IMR-90 (cell line): ENCODE measurements around the gene GALNT17. TPM values are rescaled to one million over a fixed set of nuclear protein-coding genes. Genes with fewer than 3 reads are reported as not detected.

ENCODE experiments used
- ATAC-seq: fragments of 200-7000 bp; cut with Tn5 transposase; 2 replicates; pipeline ENCODE4 v1.9.1; 2020; ENCODE audit warnings: low read depth, mild to moderate bottlenecking, moderate library complexity
- BruUV-seq: library from RNA; stranded (reverse); fragments of 400-500 nt; replicated peaks from 2 replicates; lab custom pipeline; 2021; lab: Mats Ljungman, UMichigan
- CTCF ChIA-PET: fragments of 300-600 bp; formaldehyde crosslinking; extraction: SDS; loops from one replicate; lab custom pipeline; 2021; ENCODE audit warnings: antibody characterized with exemption; lab: Yijun Ruan, JAX
- POLR2A ChIA-PET: fragments of 300-600 bp; sonication (Branson Sonifier 250); formaldehyde crosslinking; loops from one replicate; lab custom pipeline; 2022; ENCODE audit warnings: antibody characterized with exemption; ENCODE audit not compliant: unreplicated experiment; lab: Charles Lee
- DNase-seq: peaks from one replicate; pipeline ENCODE4 v3.0.0; 2013
- H2AFZ ChIP-seq: replicated peaks from 2 replicates; pipeline ENCODE3; 2013; ENCODE audit warnings: low read length, mild to moderate bottlenecking; ENCODE audit not compliant: poor library complexity
- H2AK5ac ChIP-seq: 2 replicates; pipeline ENCODE4 v1.6.1; 2013; ENCODE audit warnings: low read depth, low read length, inconsistent platforms
- H2AK9ac ChIP-seq: replicated peaks from 2 replicates; pipeline ENCODE3; 2013; ENCODE audit warnings: mild to moderate bottlenecking, low read depth, low read length, moderate library complexity; ENCODE audit not compliant: poor library complexity
- H2BK120ac ChIP-seq: 2 replicates; pipeline ENCODE4 v1.6.1; 2013; ENCODE audit warnings: low read depth, low read length, inconsistent platforms
- H2BK15ac ChIP-seq: 3 replicates; pipeline ENCODE4 v1.6.1; 2013; ENCODE audit warnings: low read depth, low read length, inconsistent platforms
- H2BK20ac ChIP-seq: 2 replicates; pipeline ENCODE4 v1.6.1; 2013; ENCODE audit warnings: low read depth, mild to moderate bottlenecking, inconsistent platforms, low read length, moderate library complexity
- H2BK5ac ChIP-seq: 2 replicates; pipeline ENCODE4 v1.6.1; 2013; ENCODE audit warnings: mild to moderate bottlenecking, low read depth, low read length, inconsistent platforms; ENCODE audit not compliant: poor library complexity, severe bottlenecking
- H3K14ac ChIP-seq: replicated peaks from 2 replicates; pipeline ENCODE4 v1.6.1; 2013; ENCODE audit warnings: low read depth, low read length, inconsistent platforms
- H3K18ac ChIP-seq: 2 replicates; pipeline ENCODE4 v1.6.1; 2013; ENCODE audit warnings: low read depth, low read length, control low read depth
- H3K23ac ChIP-seq: 2 replicates; pipeline ENCODE4 v1.6.1; 2013; ENCODE audit warnings: low read depth, low read length, inconsistent platforms
- H3K27ac ChIP-seq: 2 replicates; pipeline ENCODE4 v1.5.1; 2013; ENCODE audit warnings: mild to moderate bottlenecking, control low read depth, low read length; ENCODE audit not compliant: insufficient read depth
- H3K27me3 ChIP-seq: 2 replicates; pipeline ENCODE4 v1.6.1; 2013; ENCODE audit warnings: low read length; ENCODE audit not compliant: control insufficient read depth, insufficient read depth
- H3K36me3 ChIP-seq: 2 replicates; pipeline ENCODE4 v1.6.1; 2013; ENCODE audit warnings: low read length, mixed read lengths; ENCODE audit not compliant: control insufficient read depth, insufficient read depth
- H3K4ac ChIP-seq: 2 replicates; pipeline ENCODE4 v1.6.1; 2013; ENCODE audit warnings: low read depth, low read length, inconsistent platforms
- H3K4me1 ChIP-seq: 2 replicates; pipeline ENCODE4 v1.6.1; 2013; ENCODE audit warnings: low read length, mixed read lengths; ENCODE audit not compliant: control insufficient read depth, insufficient read depth
- H3K4me2 ChIP-seq: 2 replicates; pipeline ENCODE4 v1.6.1; 2013; ENCODE audit warnings: low read depth, mild to moderate bottlenecking, control low read depth, low read length, moderate library complexity
- H3K4me3 ChIP-seq: 2 replicates; pipeline ENCODE4 v1.5.1; 2013; ENCODE audit warnings: low read depth, mild to moderate bottlenecking, control low read depth, low read length, moderate library complexity; ENCODE audit not compliant: insufficient read depth
- H3K56ac ChIP-seq: 2 replicates; pipeline ENCODE4 v1.6.1; 2013; ENCODE audit warnings: low read length, inconsistent platforms; ENCODE audit not compliant: insufficient read depth; ENCODE audit errors: extremely low read depth
- H3K79me1 ChIP-seq, 2 experiments: 2 replicates each; pipeline ENCODE4 v1.6.1; 2013; ENCODE audit warnings: low read length in 2 of 2, inconsistent platforms in 1 of 2, low read depth in 1 of 2
- H3K9ac ChIP-seq: 2 replicates; pipeline ENCODE4 v1.6.1; 2013; ENCODE audit warnings: low read depth, low read length, control low read depth
- H3K9me1 ChIP-seq: 2 replicates; pipeline ENCODE4 v1.6.1; 2013; ENCODE audit warnings: low read length, inconsistent platforms; ENCODE audit not compliant: insufficient read depth
- H3K9me3 ChIP-seq: 2 replicates; pipeline ENCODE4 v1.6.1; 2013; ENCODE audit warnings: low read length; ENCODE audit not compliant: control insufficient read depth, insufficient read depth
- H4K20me1 ChIP-seq: 2 replicates; pipeline ENCODE4 v1.6.1; 2013; ENCODE audit warnings: low read length, inconsistent platforms; ENCODE audit not compliant: insufficient read depth
- H4K5ac ChIP-seq: 2 replicates; pipeline ENCODE4 v1.6.1; 2013; ENCODE audit warnings: mild to moderate bottlenecking, low read depth, low read length, control low read depth
- H4K8ac ChIP-seq, 2 experiments: 2 replicates each; pipeline ENCODE4 v1.6.1; 2013; ENCODE audit warnings: low read depth in 2 of 2, low read length in 2 of 2, control low read depth in 1 of 2, inconsistent platforms in 1 of 2
- H4K91ac ChIP-seq: 2 replicates; pipeline ENCODE4 v1.6.1; 2013; ENCODE audit warnings: low read depth, low read length, inconsistent platforms; ENCODE audit not compliant: insufficient read depth
- CEBPB ChIP-seq: IDR thresholded peaks from 2 replicates; pipeline ENCODE4 v1.6.1; 2012; ENCODE audit warnings: low read depth, low read length, improper control_type of control experiment
- CHD1 ChIP-seq: IDR thresholded peaks from 2 replicates; pipeline ENCODE4 v1.6.1; 2012; ENCODE audit warnings: low read depth, low read length, improper control_type of control experiment
- CTCF ChIP-seq: conservative IDR thresholded peaks from 2 replicates; pipeline ENCODE4 v1.5.1; 2012; ENCODE audit warnings: mild to moderate bottlenecking, low read depth, low read length, improper control_type of control experiment
- FOS ChIP-seq: fragments of 150-350 bp; IDR thresholded peaks from 2 replicates; pipeline ENCODE4 v1.6.1; 2016; ENCODE audit warnings: low read depth, low read length
- MAFK ChIP-seq: IDR thresholded peaks from 2 replicates; pipeline ENCODE4 v1.6.1; 2012; ENCODE audit warnings: low read depth, low read length, improper control_type of control experiment
- MAZ ChIP-seq: IDR thresholded peaks from 2 replicates; pipeline ENCODE4 v1.6.1; 2012; ENCODE audit warnings: low read depth, mild to moderate bottlenecking, low read length, improper control_type of control experiment, moderate library complexity, borderline replicate concordance
- MXI1 ChIP-seq: IDR thresholded peaks from 2 replicates; pipeline ENCODE4 v1.6.1; 2012; ENCODE audit warnings: low read depth, mild to moderate bottlenecking, low read length, moderate library complexity, borderline replicate concordance
- NFE2L2 ChIP-seq: fragments of 150-350 bp; IDR thresholded peaks from 2 replicates; pipeline ENCODE4 v1.6.1; 2016; ENCODE audit warnings: low read depth, mild to moderate bottlenecking, low read length
- RCOR1 ChIP-seq: IDR thresholded peaks from 2 replicates; pipeline ENCODE4 v1.6.1; 2012; ENCODE audit warnings: mild to moderate bottlenecking, low read length, improper control_type of control experiment; ENCODE audit not compliant: insufficient replicate concordance
- RFX5 ChIP-seq: IDR thresholded peaks from 2 replicates; pipeline ENCODE4 v1.8.0; 2012; ENCODE audit warnings: low read depth, mild to moderate bottlenecking, low read length, moderate library complexity
- WGBS, 2 experiments: methylation state at CpG; one replicate each; pipeline versions ENCODE4 v1.1.5 to v1.1.7; 2013; ENCODE audit warnings: missing lambda C conversion rate in 2 of 2; ENCODE audit not compliant: insufficient read length in 1 of 2; ENCODE audit errors: extremely low coverage in 2 of 2; 5-methylcytosine and 5-hydroxymethylcytosine counted together
- dilution Hi-C: fragments of 300-500 bp; cut with HindIII; formaldehyde crosslinking; loops from one replicate; pipeline ENCODE4 v1.14.3; 2018; ENCODE audit warnings: low sequenced_read_pairs; ENCODE audit not compliant: unreplicated experiment
- in situ Hi-C: fragments of 300-500 bp; cut with MboI; formaldehyde crosslinking; loops from 3 replicates; pipeline ENCODE4 v1.14.3; 2019; ENCODE audit warnings: low sequenced_read_pairs, inconsistent platforms, mixed read lengths
- intact Hi-C: fragments of 100-400 bp; cut with micrococcal nuclease; formaldehyde crosslinking; loops from 2 replicates; pipeline ENCODE4 v1.10.0; 2022
- polyA plus RNA-seq, 3 experiments: library from polyadenylated mRNA; depleted of rRNA; stranded (reverse); fragments of >200 nt; gene quantifications; 2 replicates each; pipeline ENCODE4 v1.2.3, GENCODE V29; 2012; ENCODE audit warnings: low replicate concordance in 1 of 3
- total RNA-seq: library from RNA; depleted of rRNA; stranded (reverse); fragments of >200 nt; gene quantifications from 2 replicates; pipeline ENCODE4 v1.2.3, GENCODE V29; 2012
- TF ChIP-seq, protein P1 (sequence below): fragments of 150-350 bp; IDR thresholded peaks from 2 replicates; pipeline ENCODE4 v1.6.1; 2017; ENCODE audit warnings: mild to moderate bottlenecking, antibody characterized with exemption, low read length, low read depth
- TF ChIP-seq, protein P2 (sequence below): fragments of 150-350 bp; IDR thresholded peaks from 2 replicates; pipeline ENCODE4 v1.6.1; 2016; ENCODE audit warnings: low read depth, mild to moderate bottlenecking, low read length, moderate library complexity, borderline replicate concordance

The GALNT17 gene
- total and polyA plus RNA-seq, 2 of the 4 experiments (the other 2 are of a cell fraction), result not detected

DNA sequence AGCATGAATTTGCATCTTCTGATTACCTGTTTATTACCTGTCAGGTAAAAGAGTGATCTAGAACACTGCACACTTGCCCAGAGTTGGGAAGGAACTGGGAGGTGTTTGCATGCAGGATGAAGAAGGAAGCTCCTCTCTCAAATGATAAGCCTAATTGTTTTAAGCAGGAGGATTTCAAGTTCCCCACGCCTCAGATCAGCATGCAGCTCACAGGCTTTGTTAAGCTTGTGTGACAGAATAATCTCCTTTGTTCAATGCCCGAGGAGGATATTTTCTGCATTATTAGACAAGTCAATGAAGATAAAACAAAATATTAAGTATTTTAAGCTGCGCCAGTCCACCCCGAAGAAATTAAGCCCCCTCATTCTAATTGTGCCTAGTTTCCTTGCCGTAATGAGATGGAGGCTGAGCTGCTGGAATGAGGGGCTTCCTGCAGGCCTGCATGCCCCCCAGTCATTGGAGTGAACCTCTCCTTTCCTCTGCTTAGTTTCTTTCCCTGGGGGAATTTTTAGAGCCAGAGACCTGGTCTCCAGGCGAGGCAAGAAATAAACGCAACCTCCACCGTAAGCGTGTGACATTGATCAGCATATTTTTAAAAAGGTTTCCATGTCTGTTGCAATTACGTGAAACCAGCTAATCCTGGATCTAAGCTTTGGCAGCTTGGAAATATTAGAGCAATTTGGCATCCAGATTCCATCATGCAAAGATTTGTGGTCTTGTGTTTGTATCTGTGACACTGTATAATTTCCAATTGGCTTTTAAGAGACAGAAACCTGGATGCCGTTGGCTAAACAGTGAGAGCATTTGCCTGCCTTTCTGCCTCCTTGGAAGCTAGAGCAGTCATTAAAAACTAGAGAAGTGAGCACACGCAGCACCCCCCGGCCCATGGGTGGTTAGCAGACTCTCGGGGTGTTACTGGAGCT, 376.0 kb downstream of the GALNT17 start (continued):
- TF ChIP-seq NFE2L2, result no peak

DNA sequence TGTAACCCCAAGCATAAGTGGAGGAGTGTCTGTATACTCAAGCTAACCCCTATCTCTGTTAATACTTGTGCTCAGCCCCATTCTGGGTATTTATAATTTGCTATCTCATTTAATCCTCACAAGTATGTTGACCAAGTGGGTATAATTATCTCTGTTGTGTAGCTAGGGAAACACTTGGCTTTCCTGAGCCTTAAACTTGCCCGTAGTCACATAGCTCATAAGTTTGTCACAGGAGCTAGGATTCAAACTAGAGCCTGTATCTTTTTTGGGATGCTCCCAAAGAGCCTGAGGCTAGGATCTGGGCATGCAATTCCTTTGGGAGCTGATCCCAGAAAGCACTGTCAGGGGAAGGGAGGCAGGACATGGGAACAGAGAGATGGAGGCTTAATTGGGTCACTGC, 377.4 kb downstream of the GALNT17 start:
- Histone ChIP-seq H3K18ac (no peak overlapping the region), H4K8ac (no peak overlapping the region), H2BK15ac (no peak overlapping the region), H3K27ac (no peak overlapping the region), H3K4me1 (no peaks in the 10 kb centered on the region), H3K56ac (no peak overlapping the region), H4K5ac (no peak overlapping the region), H3K79me1 (no peaks in the 10 kb centered on the region), H3K4me2 (no peak overlapping the region), H2BK5ac (no peak overlapping the region), H2AK5ac (no peak overlapping the region), H3K14ac (no peak overlapping the region), H4K20me1 (no peaks in the 10 kb centered on the region), H2AK9ac (no peak overlapping the region), H3K4ac (no peak overlapping the region), H3K4me3 (no peak overlapping the region), H3K27me3 (no peaks in the 10 kb centered on the region), H3K23ac (no peak overlapping the region), H3K9me1 (no peaks in the 10 kb centered on the region), H2BK120ac (no peak overlapping the region), H3K36me3 (no peaks in the 10 kb centered on the region), H2AFZ (no peak overlapping the region), H3K9me3 (peaks cover 24% of the 10 kb centered on the region), H4K91ac (no peak overlapping the region), H2BK20ac (no peak overlapping the region), H3K9ac (no peak overlapping the region)
- POLR2A ChIA-PET, result no interaction called here
- ATAC-seq (no peak), DNase-seq (no peak)
- CTCF ChIA-PET, result interaction anchor here (0.6 kb wide), 1 partner anchor 811 kb away, joined by 3 read pairs; no protein-coding TSS in a partner anchor
- intact Hi-C loops, result no loop called here
- no peak for TF ChIP-seq RCOR1
- no peak for TF ChIP-seq MAFK
- TF ChIP-seq, protein P1, sequence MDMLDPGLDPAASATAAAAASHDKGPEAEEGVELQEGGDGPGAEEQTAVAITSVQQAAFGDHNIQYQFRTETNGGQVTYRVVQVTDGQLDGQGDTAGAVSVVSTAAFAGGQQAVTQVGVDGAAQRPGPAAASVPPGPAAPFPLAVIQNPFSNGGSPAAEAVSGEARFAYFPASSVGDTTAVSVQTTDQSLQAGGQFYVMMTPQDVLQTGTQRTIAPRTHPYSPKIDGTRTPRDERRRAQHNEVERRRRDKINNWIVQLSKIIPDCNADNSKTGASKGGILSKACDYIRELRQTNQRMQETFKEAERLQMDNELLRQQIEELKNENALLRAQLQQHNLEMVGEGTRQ, result no peak
- no peak for TF ChIP-seq NFE2L2
- TF ChIP-seq RFX5, result no peak
- no peak for TF ChIP-seq MAZ
- no peak for TF ChIP-seq FOS
- TF ChIP-seq CTCF, result no peak
- TF ChIP-seq MXI1, result no peak
- no peak for TF ChIP-seq CHD1
- TF ChIP-seq, protein P2, sequence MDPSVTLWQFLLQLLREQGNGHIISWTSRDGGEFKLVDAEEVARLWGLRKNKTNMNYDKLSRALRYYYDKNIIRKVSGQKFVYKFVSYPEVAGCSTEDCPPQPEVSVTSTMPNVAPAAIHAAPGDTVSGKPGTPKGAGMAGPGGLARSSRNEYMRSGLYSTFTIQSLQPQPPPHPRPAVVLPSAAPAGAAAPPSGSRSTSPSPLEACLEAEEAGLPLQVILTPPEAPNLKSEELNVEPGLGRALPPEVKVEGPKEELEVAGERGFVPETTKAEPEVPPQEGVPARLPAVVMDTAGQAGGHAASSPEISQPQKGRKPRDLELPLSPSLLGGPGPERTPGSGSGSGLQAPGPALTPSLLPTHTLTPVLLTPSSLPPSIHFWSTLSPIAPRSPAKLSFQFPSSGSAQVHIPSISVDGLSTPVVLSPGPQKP, result no peak
- no peak for TF ChIP-seq CEBPB
- dilution Hi-C loops, result no loop called here
- in situ Hi-C loops, result no loop called here
- no TSS peak for BruUV-seq
- WGBS, 2 experiments, result 20% methylated on average over 1 of the region's 1 CpG; no CpG with 5 or more reads in 1 of the 2 experiments
